A673 (cell line): ENCODE measurements around the gene DPP10. TPM values are rescaled to one million over a fixed set of nuclear protein-coding genes. Genes with fewer than 3 reads are reported as not detected.

Experiments
- BruUV-seq: library from RNA; stranded (reverse); fragments of 400-500 nt; replicated peaks from 2 replicates; lab custom pipeline; 2021; lab: Mats Ljungman, UMichigan
- CTCF ChIA-PET: fragments of 300-600 bp; sonication (Branson Sonifier 250); formaldehyde crosslinking; loops from one replicate; lab custom pipeline; 2022; ENCODE audit warnings: antibody characterized with exemption; lab: Charles Lee
- POLR2A ChIA-PET: fragments of 300-600 bp; sonication (Branson Sonifier 250); formaldehyde crosslinking; loops from one replicate; lab custom pipeline; 2022; ENCODE audit warnings: antibody characterized with exemption; ENCODE audit not compliant: low non-redundant PET; lab: Charles Lee
- DNase-seq: peaks from one replicate; pipeline ENCODE4 v3.0.0-alpha.2; 2015; ENCODE audit warnings: low spot score
- H3K27ac ChIP-seq: fragments of 200-600 bp; sonication (generic); 2 replicates; pipeline ENCODE4 v1.5.1; 2016; ENCODE audit warnings: mixed run types, low read depth, mild to moderate bottlenecking, mixed read lengths, antibody characterized with exemption, low read length; ENCODE audit not compliant: poor library complexity, severe bottlenecking
- H3K27me3 ChIP-seq: fragments of 200-600 bp; sonication (generic); replicated peaks from 2 replicates; pipeline ENCODE4 v1.6.1; 2017; ENCODE audit warnings: mixed run types, low read depth, mild to moderate bottlenecking, mixed read lengths, antibody characterized with exemption, low read length; ENCODE audit not compliant: insufficient read depth, poor library complexity
- H3K36me3 ChIP-seq: fragments of 200-600 bp; sonication (generic); 2 replicates; pipeline ENCODE4 v1.6.1; 2016; ENCODE audit warnings: mixed run types, mild to moderate bottlenecking, mixed read lengths, antibody characterized with exemption, low read length; ENCODE audit not compliant: insufficient read depth, poor library complexity, severe bottlenecking
- H3K4me1 ChIP-seq: fragments of 200-600 bp; sonication (generic); 2 replicates; pipeline ENCODE4 v1.6.1; 2017; ENCODE audit warnings: mixed run types, mild to moderate bottlenecking, mixed read lengths, antibody characterized with exemption, low read length; ENCODE audit not compliant: insufficient read depth, poor library complexity, severe bottlenecking
- H3K4me3 ChIP-seq: fragments of 200-600 bp; sonication (generic); 2 replicates; pipeline ENCODE4 v1.5.1; 2016; ENCODE audit warnings: low read depth, mixed run types, mild to moderate bottlenecking, mixed read lengths, low read length; ENCODE audit not compliant: poor library complexity, severe bottlenecking
- H3K9me3 ChIP-seq: fragments of 200-600 bp; sonication (generic); 2 replicates; pipeline ENCODE4 v1.6.1; 2016; ENCODE audit warnings: mixed run types, low read depth, mild to moderate bottlenecking, mixed read lengths, antibody characterized with exemption, low read length; ENCODE audit not compliant: poor library complexity, severe bottlenecking
- CTCF ChIP-seq: fragments of 300-800, 200-600 bp; sonication (generic); conservative IDR thresholded peaks from 2 replicates; pipeline ENCODE4 v1.5.1; 2017; ENCODE audit warnings: low read depth, mild to moderate bottlenecking, antibody characterized with exemption, low read length, moderate library complexity, mixed read lengths
- EZH2 ChIP-seq: fragments of 200-600 bp; sonication (generic); IDR thresholded peaks from 2 replicates; pipeline ENCODE4 v1.6.1; 2017; ENCODE audit warnings: borderline replicate concordance, low read depth, mild to moderate bottlenecking, mixed read lengths, antibody characterized with exemption, low read length; ENCODE audit not compliant: poor library complexity, severe bottlenecking
- intact Hi-C: fragments of 100-400 bp; cut with micrococcal nuclease; formaldehyde crosslinking; loops from one replicate; pipeline ENCODE4 v1.10.0; 2022; ENCODE audit not compliant: unreplicated experiment
- total RNA-seq: library from RNA; stranded (reverse); gene quantifications from 2 replicates; pipeline ENCODE4 v1.2.3, GENCODE V29; 2021

DPP10 gene
- total RNA-seq, 1 experiment from 2014 or later: not detected

GRCh38 chr2:115887209-115887776 is 1444.9 kb downstream of the DPP10 start:
- ChIA-PET POLR2A (no interaction called here), CTCF (no interaction called here)
- Histone ChIP-seq H3K4me3 (no peak overlapping the region), H3K27ac (no peak overlapping the region), H3K4me1 (no peaks in the 10 kb centered on the region), H3K9me3 (peaks cover 8% of the 10 kb centered on the region), H3K36me3 (no peaks in the 10 kb centered on the region), H3K27me3 (no peaks in the 10 kb centered on the region)
- no TSS peak for BruUV-seq
- TF ChIP-seq EZH2: no peak
- TF ChIP-seq CTCF: no peak
- intact Hi-C loops: no loop called here
- no peak for DNase-seq
